Heart left ventricle (tissue), 13 donors: ENCODE data around the gene ARPP21.

Source experiments
- CTCF ChIP-seq, 12 donors: fragments of 200-600 bp; sonication (generic) in 4 of 12; IDR thresholded peaks; one replicate each; pipeline versions ENCODE4 v1.5.0 to v1.8.0; 2018 to 2022; ENCODE audit warnings: antibody characterized with exemption in 12 of 12, mild to moderate bottlenecking in 5 of 12
- POLR2A ChIP-seq, 2 donors: fragments of 450-650 bp; IDR thresholded peaks; one replicate each; pipeline ENCODE4 v1.6.1; 2017; ENCODE audit warnings: antibody characterized with exemption in 2 of 2, mild to moderate bottlenecking in 2 of 2, moderate library complexity in 2 of 2
- donor health status: ischemic (EF 13 %, LVEDD 7.1; RV severe dilation, severe dysfunction).
- donor health status: DM: no; HTN: yes; CAD: no.
- donor health status: DM: no; HTN: no; CAD: no.
- donor health status: ischemic (EF 25% LVEDD 6.9; RV normal size, moderate dysfunction).
- donor health status: ischemic (EF 25% LVEDD 5.7; RV mildly dilated, moderate dysfunction).
- donor health status: ischemic (EF 35%, LVEDD 5.7; RV mildly dilated, moderate dysfunction).
- donor health status: nonischemic (EF 11% LVEDD 7.7; RV severe dilation, severe dysfunction).
- donor health status: DM: yes; HTN: yes; CAD: no.
- donor health status: PGD.
- donor health status: ischemic (EF 29% LVEDD 5.4; RV normal size, mild dysfunction).
- donor health status: nonischemic (EF 23%, LVEDD 6.1; RV moderate dilation, normal function).

- TF ChIP-seq CTCF (IDR thresholded peaks at IDR 0.05) (no peak), POLR2A (IDR thresholded peaks at IDR 0.05) (no peak)
Observed at GRCh38 chr3:35597490-35597889, 41.8 kb upstream of the ARPP21 start.
